OCI-LY1 (cell line): ENCODE measurements around the gene GABBR2.

ENCODE experiments used
- H2AFZ ChIP-seq: fragments of 200-600 bp; sonication (generic), shearing (Covaris generic); 2 replicates; pipeline ENCODE4 v1.6.0; 2014; ENCODE audit warnings: antibody characterized with exemption, mild to moderate bottlenecking, low read length
- H3F3A ChIP-seq: fragments of 200-600 bp; sonication (generic), shearing (Covaris generic); 2 replicates; pipeline ENCODE4 v1.6.0; 2014; ENCODE audit warnings: mild to moderate bottlenecking, antibody characterized with exemption, low read length, moderate library complexity; ENCODE audit not compliant: insufficient read depth
- H3K27ac ChIP-seq: fragments of 200-600 bp; sonication (generic); 2 replicates; pipeline ENCODE4 v1.5.1; 2014; ENCODE audit warnings: low read length, mixed run types, mild to moderate bottlenecking, low read depth; ENCODE audit not compliant: poor library complexity, severe bottlenecking
- H3K27me3 ChIP-seq: fragments of 200-600 bp; sonication (generic); 2 replicates; pipeline ENCODE4 v1.6.0; 2014; ENCODE audit warnings: antibody characterized with exemption, mild to moderate bottlenecking, low read length, moderate library complexity; ENCODE audit not compliant: insufficient read depth
- H3K36me3 ChIP-seq: fragments of 200-600 bp; sonication (generic); 2 replicates; pipeline ENCODE4 v1.6.1; 2014; ENCODE audit warnings: mild to moderate bottlenecking, antibody characterized with exemption, low read length, moderate library complexity, mixed read lengths; ENCODE audit not compliant: insufficient read depth
- H3K4me1 ChIP-seq: fragments of 200-600 bp; sonication (generic); 2 replicates; pipeline ENCODE4 v1.5.1; 2014; ENCODE audit warnings: mild to moderate bottlenecking, low read length, moderate library complexity; ENCODE audit not compliant: insufficient read depth, severe bottlenecking
- H3K4me2 ChIP-seq: fragments of 200-600 bp; sonication (generic), shearing (Covaris generic); 2 replicates; pipeline ENCODE4 v1.6.1; 2014; ENCODE audit warnings: low read length
- H3K4me3 ChIP-seq: fragments of 200-600 bp; sonication (generic); 2 replicates; pipeline ENCODE4 v1.5.1; 2014; ENCODE audit warnings: low read length, low read depth, mild to moderate bottlenecking, mixed read lengths; ENCODE audit not compliant: poor library complexity, severe bottlenecking
- H3K79me2 ChIP-seq: fragments of 200-600 bp; shearing (Covaris generic); 2 replicates; pipeline ENCODE4 v1.6.1; 2016; ENCODE audit warnings: mixed run types, low read length, mixed read lengths; ENCODE audit not compliant: insufficient read depth
- H3K9ac ChIP-seq: fragments of 200-600 bp; sonication (generic), shearing (Covaris generic); 2 replicates; pipeline ENCODE4 v1.6.1; 2014; ENCODE audit warnings: mild to moderate bottlenecking, low read length, mixed read lengths
- H3K9me2 ChIP-seq: fragments of 200-600 bp; sonication (generic), shearing (Covaris generic); 2 replicates; pipeline ENCODE4 v1.6.1; 2014; ENCODE audit warnings: low read depth, mild to moderate bottlenecking, low read length, mixed read lengths
- H3K9me3 ChIP-seq: fragments of 200-600 bp; shearing (Covaris generic); 2 replicates; pipeline ENCODE4 v1.6.1; 2014; ENCODE audit warnings: low read length, mixed read lengths
- H4K20me1 ChIP-seq: fragments of 200-600 bp; sonication (generic), shearing (Covaris generic); 2 replicates; pipeline ENCODE4 v1.6.0; 2016; ENCODE audit warnings: mild to moderate bottlenecking, low read length; ENCODE audit not compliant: insufficient read depth
- CTCF ChIP-seq: fragments of 200-600 bp; sonication (generic), shearing (Covaris generic); IDR thresholded peaks from 2 replicates; pipeline ENCODE4 v1.5.1; 2017; ENCODE audit warnings: mild to moderate bottlenecking, antibody characterized with exemption, low read length, moderate library complexity, mixed read lengths
- EZH2 ChIP-seq: fragments of 200-600 bp; sonication (generic), shearing (Covaris generic); IDR thresholded peaks from 2 replicates; pipeline ENCODE4 v1.8.0; 2017; ENCODE audit warnings: borderline replicate concordance, mixed run types, mild to moderate bottlenecking, antibody characterized with exemption, low read length, moderate library complexity, mixed read lengths

The GABBR2 gene

GRCh38 chr9:98373609-98374008 lies 335.1 kb downstream of the GABBR2 start:
- Histone ChIP-seq H3K9me3 (no peaks in the 10 kb centered on the region), H3K4me3 (no peak overlapping the region), H3K9me2 (no peaks in the 10 kb centered on the region), H3F3A (no peaks in the 10 kb centered on the region), H3K4me1 (no peaks in the 10 kb centered on the region), H2AFZ (no peak overlapping the region), H3K27ac (no peak overlapping the region), H3K79me2 (no peaks in the 10 kb centered on the region), H3K9ac (no peak overlapping the region), H3K4me2 (no peak overlapping the region), H3K27me3 (peaks cover 6% of the 10 kb centered on the region; the same call in 1 of the 2 replicates), H3K36me3 (no peaks in the 10 kb centered on the region), H4K20me1 (no peaks in the 10 kb centered on the region)
- TF ChIP-seq EZH2 (no peak), CTCF (no peak)

GRCh38 chr9:98372077-98372836 lies 336.5 kb downstream of the GABBR2 start:
- H3K9ac ChIP-seq: no peak overlapping the region
- no peaks in the 10 kb centered on the region for H3K36me3 ChIP-seq
- no peaks in the 10 kb centered on the region for H3K9me3 ChIP-seq
- no peak overlapping the region for H2AFZ ChIP-seq
- no peaks in the 10 kb centered on the region for H3F3A ChIP-seq
- H3K4me1 ChIP-seq: no peaks in the 10 kb centered on the region
- peaks cover 6% of the 10 kb centered on the region; the same call in 1 of the 2 replicates for H3K27me3 ChIP-seq
- H3K79me2 ChIP-seq: no peaks in the 10 kb centered on the region
- TF ChIP-seq EZH2 (no peak), CTCF (no peak)
- no peak overlapping the region for H3K4me2 ChIP-seq
- H3K9me2 ChIP-seq: no peaks in the 10 kb centered on the region
- no peaks in the 10 kb centered on the region for H4K20me1 ChIP-seq
- no peak overlapping the region for H3K27ac ChIP-seq
- H3K4me3 ChIP-seq: no peak overlapping the region

GRCh38 chr9:98370976-98371315 lies 337.8 kb downstream of the GABBR2 start:
- Histone ChIP-seq H3K9ac (no peak overlapping the region), H3K27ac (no peak overlapping the region), H4K20me1 (no peaks in the 10 kb centered on the region), H2AFZ (no peak overlapping the region), H3K4me1 (no peaks in the 10 kb centered on the region), H3K79me2 (no peaks in the 10 kb centered on the region), H3K4me2 (no peak overlapping the region), H3K36me3 (no peaks in the 10 kb centered on the region), H3K9me2 (no peaks in the 10 kb centered on the region), H3K4me3 (no peak overlapping the region), H3K27me3 (peaks cover 6% of the 10 kb centered on the region; the same call in 1 of the 2 replicates), H3F3A (no peaks in the 10 kb centered on the region), H3K9me3 (peaks cover 3% of the 10 kb centered on the region; the same call in 1 of the 2 replicates)
- TF ChIP-seq EZH2 (no peak), CTCF (no peak)
